ENCODE data around the gene DBP.
A peak's percentile ranks its signal among the peaks of the same experiment; 100 is the strongest.
"Not testable (repeated sequence)": the region's sequence is repeated elsewhere in the genome, so short reads cannot be mapped to it uniquely, and the experiment has no call there.

Gene DBP

GRCh38 chr19:48636859-48637448, at the start of gene DBP:
Gene DBP, minus strand, starts transcription at chr19:48637379. Its CDS starts 385 bp downstream, at chr19:48636994.
- DNase-seq, result no peak

- not testable (repeated sequence) for DNase-seq
Measured at GRCh38 chr19:48686637-48687036, 49.5 kb upstream of the DBP start.

GRCh38 chr19:48686088-48686487, 48.9 kb upstream of the DBP start:
- DNase-seq, result no peak

GRCh38 chr19:48685583-48685982, 48.4 kb upstream of the DBP start:
- DNase-seq, result no peak

- DNase-seq, result no peak
Measured at GRCh38 chr19:48683349-48683748, 46.2 kb upstream of the DBP start.

GRCh38 chr19:48681127-48681470, 43.9 kb upstream of the DBP start:
- DNase-seq, result no peak

- DNase-seq, result no peak
Measured at GRCh38 chr19:48680436-48681126, 43.4 kb upstream of the DBP start.

GRCh38 chr19:48680006-48680405, 42.8 kb upstream of the DBP start:
- not testable (repeated sequence) for DNase-seq

- DNase-seq, result no peak
Measured at GRCh38 chr19:48678201-48678600, 41.0 kb upstream of the DBP start.

GRCh38 chr19:48676887-48677286, 39.7 kb upstream of the DBP start:
- no peak for DNase-seq

- no peak for DNase-seq
Measured at GRCh38 chr19:48676487-48676886, 39.3 kb upstream of the DBP start.

GRCh38 chr19:48674921-48675824, 38.0 kb upstream of the DBP start:
- DNase-seq, result peak; percentile 72

GRCh38 chr19:48674216-48674809, 37.1 kb upstream of the DBP start:
- DNase-seq, result no peak

- no peak for DNase-seq
Measured at GRCh38 chr19:48673436-48674100, 36.4 kb upstream of the DBP start.

GRCh38 chr19:48672994-48673393, 35.8 kb upstream of the DBP start, which contains the start of gene NTN5:
Gene NTN5, minus strand, starts transcription at chr19:48673017. Its CDS starts 2,031 bp downstream, at chr19:48670986.
- DNase-seq, result no peak

GRCh38 chr19:48671446-48671995, 34.3 kb upstream of the DBP start:
- peak; percentile 67 for DNase-seq

- no peak for DNase-seq
Measured at GRCh38 chr19:48670699-48671445, 33.7 kb upstream of the DBP start.

- DNase-seq, result no peak
Measured at GRCh38 chr19:48669903-48670668, 32.9 kb upstream of the DBP start.

GRCh38 chr19:48668761-48669160, 31.6 kb upstream of the DBP start:
- DNase-seq, result no peak

- no peak for DNase-seq
Measured at GRCh38 chr19:48668332-48668731, 31.2 kb upstream of the DBP start.

- no peak for DNase-seq
Measured at GRCh38 chr19:48665786-48666185, 28.6 kb upstream of the DBP start.

Data from DMS 273 treated with DMSO at 0.1 percent for 48 hours (cell line).